Femur (tissue), 1 donor: ENCODE data around the gene PKD1.
"Not testable (repeated sequence)": the region's sequence is repeated elsewhere in the genome, so short reads cannot be mapped to it uniquely, and the experiment has no call there.

Experiments
- DNase-seq: peaks from one replicate; pipeline ENCODE4 v3.0.0-alpha.2; 2017

PKD1 gene

DNA sequence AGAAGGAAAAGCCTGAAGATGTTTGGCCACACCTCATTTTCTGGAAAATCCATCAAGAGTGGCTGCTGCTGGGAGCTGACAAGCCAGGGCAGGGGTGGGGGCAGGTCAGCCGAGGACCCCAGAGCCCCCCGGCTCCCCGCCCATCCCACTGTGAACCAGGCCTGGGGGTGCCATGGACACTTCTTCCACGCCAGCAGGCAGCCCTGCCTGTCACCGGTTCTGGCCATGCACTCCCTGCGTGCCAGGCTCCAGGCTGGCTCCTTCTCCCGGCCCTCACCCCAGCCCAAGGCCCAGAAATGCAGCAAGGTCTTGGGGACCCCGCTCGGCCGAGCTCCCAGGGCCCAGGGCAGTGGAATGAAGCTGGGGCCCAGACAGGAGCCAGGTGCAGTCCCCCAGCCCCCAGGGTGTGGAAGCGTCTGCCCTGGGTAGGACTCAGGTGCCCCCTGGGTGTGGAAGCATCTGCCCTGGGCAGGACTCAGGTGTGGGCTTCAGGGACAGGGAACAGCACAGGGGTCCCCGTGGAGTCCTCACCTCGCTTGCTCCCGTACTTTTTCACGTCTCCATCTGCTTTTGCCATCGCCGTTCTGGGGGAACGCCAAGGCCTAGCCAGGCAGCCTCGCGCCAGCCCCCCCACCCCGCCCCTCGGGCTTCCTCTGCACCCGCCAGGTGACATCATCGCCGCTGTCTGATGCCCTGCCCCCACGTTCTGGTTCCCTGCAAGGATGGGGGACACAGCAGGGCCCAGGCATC, 12.6 kb downstream of the PKD1 start:
- DNase-seq = not testable (repeated sequence)

DNA sequence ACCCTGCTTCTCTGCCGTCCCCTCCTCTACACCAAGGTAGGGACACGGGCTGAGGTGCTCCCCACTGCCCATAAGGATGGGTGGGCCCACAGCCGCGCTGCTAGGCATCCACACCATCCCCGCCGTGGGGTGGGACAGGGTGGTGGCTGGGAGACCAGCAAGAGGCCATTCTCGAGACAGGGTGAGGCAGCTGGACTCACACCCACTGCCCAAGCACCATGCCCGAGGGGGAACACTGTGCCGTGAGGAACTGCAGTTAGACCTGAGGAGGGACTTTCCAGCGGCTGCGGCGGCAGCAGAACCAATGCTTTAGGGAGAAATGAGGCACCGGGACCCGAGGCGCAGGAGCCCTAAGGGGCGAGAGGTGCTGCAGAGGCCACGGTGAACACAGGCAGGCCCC, 13.3 kb downstream of the PKD1 start:
- DNase-seq = no peak

DNA sequence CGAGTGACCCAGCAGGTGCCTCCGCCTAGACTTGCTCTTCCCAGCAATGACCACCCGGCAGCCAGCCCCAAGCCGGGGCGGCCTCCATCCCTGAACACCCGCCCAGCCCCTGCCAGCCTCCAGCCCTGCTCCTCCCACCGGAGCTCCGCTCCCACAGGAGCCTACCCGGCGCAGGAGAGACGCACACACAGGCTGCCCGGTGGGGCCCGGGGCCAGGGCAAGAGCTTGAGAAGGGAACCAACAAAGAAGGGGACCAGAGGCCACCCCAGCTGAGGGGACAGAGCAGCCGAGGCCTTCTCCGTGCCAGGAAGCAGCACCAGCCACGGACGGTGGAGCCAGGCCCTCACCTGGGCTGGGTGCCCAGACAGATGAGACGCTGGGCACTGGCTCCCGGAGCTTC, 13.8 kb downstream of the PKD1 start:
- peak; percentile 53 for DNase-seq

DNA sequence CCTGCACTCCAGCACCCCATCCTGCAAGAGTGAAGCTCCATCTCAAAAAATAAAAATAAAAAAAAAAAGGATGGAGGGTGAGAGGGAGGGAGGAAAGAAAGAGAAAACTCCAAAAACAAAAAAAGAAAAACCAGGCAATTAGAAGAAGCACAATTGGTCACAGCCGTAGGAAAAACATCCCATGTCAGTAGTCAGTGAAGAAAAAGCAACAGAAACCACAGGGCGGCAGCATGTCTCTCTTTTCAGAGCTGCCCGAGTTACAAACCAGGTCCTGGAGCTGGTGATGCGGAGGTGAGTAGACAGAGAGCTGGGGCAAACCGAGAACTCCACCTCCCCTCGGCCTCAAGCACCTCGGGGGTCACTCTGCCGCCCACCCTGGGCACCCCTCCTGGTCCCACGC, 14.4 kb downstream of the PKD1 start:
- peak; percentile 71 for DNase-seq

DNA sequence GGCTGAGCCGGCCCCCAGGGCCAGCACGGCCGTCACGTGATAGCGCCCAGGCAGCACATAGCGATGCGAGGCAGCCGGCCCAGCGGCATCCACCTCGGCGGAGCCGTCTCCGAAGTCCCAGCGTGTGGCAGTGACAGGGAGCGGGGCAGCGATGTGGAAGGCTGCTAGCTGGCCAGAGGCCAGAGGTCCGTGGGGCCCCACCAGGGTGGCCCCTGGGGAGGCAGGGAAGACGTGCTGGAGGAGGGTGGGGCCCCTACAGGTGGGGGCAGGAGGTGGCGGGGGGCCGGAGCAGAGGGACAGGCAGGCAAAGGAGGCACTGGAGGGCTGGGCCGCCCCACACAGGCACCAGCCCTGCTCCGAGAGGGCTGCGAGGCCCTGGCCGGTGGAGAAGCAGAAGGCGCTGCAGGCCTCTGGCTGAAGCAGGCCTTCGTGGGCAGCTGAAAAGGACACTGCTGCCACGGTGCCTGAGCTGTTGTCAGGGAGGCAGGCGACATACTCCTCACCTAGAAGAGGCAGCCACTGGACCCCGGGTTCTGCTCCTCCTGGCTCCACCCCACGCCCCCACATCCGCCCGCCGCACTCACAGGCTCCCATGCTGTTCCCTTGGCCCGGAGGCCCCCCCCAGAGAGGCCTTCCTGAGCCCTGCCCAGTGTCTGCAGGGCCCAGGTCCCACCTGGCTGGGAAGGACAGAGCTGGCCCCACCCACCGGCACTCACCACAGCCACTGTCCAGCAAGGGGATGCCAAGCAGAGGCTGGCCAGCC, 17.6 kb downstream of the PKD1 start:
- DNase-seq = not testable (repeated sequence)

DNA sequence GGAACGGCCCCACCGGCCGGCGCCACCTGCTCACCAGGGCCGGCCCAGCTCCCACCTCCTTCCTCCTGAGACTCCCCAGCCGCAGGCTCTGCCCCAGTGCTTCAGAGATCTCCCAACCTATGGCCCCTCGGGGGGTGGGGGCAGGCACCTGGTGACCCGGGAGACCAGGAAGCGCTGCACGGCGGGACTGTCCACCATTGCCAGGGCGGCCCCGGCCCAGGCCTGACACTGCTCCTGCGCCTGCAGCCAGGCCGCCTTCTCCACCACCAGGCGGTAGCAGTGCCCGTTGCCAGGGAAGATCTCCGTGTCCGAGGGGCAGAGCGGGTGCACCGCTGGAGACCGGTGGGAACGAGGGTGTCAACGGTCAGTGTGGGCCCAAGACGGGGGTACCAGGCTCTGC, 18.4 kb downstream of the PKD1 start:
- not testable (repeated sequence) for DNase-seq

DNA sequence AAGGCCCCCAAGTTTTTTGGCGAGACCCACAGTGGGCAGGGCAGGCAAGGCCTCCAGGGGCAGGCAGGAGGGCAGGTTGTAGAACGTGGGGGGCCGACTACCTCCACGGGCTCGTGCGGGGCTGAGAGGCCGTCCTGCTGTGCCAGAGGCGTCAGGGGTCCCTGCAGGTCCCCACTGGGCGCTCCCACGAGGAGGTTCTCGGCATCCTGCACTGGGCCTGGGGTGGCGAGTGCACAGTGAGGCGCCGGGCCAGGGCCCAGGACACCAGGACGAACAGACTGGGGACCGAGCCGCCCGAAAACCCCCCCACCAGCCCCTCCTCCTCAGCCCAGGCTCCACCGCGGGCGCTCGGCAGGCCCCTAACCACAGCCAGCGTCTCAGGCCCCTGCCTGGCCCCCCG, 19.3 kb downstream of the PKD1 start:
- DNase-seq = not testable (repeated sequence)

DNA sequence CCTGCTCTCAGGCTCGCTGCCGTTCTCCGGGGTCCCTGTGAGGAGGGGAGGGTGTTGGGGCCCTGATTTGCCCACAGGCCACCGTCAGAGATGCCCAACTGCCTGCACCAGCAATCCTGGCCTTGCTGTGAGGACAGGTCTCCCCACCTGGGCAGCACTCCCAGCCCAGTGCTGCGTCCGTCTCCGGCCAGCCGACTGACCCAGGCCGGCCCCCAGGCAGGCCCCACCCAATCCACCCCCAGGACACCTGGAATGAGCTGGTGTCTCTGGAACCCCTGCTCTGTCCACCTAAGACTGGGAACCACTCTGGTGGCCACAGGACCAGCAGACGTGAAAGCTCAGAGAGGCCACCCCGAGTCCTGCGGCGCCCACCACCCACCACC, 20.1 kb downstream of the PKD1 start:
- DNase-seq = no peak

DNA sequence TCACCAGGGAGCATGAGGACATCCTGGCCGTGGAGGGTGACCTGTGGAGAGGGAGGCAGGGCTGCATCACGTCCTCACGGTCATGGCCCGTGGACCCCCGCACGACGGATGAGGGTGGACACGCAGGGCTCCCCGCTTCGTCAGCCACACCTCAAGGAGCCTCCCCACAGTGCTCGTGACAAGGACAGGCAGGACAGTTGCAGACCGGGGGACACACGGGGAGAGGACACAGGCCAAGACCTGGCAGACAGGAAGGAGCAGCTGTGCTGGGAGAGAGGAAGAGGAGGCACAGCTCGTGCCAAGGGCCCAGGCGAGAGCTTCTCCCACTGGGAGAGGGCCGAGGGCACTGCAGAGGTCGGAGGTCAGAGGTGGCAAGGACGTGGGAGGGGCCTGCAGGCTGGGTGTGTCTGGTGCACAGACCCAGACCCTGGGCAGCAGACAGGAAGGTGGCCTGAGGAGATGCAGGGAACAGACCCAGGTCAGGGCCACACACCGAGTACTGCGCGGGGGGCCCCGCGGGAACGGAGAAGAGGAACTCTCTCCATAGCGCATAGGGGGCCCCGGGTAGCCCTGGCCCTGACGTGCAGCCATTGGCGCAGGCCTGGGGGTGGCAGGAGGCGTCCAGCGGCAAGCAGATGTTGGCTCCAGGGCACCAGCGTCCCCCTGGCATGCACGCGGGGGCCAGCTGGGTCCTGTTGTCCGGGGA, 20.7 kb downstream of the PKD1 start:
- not testable (repeated sequence) for DNase-seq

DNA sequence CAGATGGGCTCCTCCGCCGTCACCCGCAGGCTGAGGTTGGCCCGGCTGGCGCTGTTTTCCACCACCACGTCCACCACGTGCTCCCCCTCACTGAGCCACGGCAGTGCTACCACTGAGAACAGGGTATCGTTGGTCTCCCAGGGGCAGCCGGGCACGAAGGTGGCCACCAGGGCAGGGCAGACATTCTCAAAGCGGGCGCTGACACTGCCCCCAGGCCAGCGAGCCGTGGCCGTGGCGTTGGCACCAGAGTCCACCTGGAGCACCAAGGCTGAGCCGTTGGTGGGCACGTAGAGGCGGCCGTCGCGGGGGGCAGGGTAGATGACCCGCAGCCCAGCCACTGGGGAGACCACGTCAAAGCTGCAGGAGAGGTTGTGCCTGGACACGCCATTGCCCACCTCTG, 21.5 kb downstream of the PKD1 start:
- not testable (repeated sequence) for DNase-seq

DNA sequence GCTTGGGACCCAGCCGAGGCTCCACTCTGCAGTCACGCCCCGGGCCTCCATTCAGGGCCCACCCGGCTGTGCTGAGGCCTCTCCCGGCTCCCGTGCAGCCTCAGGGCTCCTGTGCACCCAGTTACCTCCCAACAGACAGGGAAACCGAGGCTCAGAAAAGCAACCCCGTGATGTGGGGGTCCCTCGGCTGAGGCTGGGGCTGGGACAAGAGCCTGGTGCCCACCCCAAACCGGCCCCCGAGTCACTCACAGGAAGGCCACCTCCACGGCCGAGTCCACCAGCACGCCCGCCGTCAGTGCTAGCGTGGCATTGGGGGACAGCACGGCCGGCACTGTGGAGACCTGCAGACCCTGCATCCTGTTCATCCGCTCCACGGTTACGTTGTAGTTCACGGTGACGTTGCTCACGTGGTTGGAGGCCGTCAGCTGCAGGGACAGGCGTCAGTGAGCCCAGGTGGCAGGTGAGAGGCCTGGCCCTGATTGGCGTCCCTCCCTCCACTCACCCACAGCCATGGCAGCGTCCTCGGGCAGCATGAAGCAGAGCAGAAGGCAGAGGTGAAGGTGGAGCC, 23.1 kb downstream of the PKD1 start:
- DNase-seq = not testable (repeated sequence)

DNA sequence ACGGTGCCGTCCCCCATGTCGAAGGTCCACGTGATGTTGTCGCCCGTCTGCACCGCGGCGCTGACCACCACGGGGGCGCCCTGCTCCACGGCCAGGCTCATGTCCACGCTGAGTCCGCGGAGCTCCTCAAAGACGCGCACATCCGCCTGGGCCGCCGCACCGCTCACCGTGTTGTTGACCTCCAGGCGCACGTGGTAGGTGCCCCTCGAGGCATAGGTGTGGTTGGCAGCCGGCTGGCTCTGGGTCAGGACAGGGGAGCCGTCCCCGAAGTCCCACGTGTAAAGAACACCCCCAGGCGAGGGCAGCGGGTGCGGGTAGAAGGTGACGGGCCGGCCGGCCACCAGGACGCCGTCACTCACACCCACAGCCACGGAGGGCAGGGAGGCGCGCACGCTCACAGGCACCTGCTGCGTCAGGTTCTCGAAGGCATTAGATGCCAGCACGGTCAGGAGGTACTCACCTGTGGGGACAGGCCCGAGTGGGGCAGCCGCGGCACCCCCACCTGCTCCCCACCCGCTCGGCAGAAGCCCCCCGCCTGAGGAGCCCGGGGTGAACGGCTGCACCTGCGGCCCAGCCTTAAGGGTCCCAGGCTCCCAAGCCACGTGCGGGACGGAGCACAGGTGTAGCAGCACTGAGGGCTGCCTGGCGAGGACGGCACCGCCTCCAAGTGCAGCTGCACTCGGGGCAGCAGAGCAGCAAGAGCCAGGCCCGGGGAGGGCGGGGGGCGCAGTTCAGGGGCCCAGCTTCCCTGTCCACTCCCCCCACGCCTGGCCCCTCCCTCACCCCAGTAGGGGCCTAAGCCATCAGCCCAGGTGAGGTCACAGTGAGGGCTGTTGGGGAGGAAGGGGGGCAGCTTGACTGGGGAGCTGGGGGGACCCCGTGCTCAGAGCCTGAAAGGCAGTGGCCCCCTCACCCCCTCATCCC, 24.0 kb downstream of the PKD1 start:
- DNase-seq = not testable (repeated sequence)

DNA sequence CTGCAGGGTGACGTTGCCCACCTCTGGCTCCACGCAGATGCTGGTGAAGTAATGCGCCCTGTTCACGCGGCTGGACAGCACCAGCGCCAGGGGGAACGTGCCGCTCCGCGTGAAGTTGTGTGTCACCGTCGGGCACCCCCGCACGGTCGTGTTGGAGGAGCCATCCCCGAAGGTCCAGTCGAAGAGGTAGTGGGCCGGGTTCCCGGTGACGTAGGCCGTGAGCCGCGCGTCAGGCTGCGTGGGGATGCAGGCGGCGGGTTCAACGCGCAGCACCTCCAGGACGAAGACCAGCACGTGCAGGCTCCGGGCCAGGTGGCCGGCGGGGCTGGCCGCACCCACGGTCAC, 24.7 kb downstream of the PKD1 start:
- not testable (repeated sequence) for DNase-seq

DNA sequence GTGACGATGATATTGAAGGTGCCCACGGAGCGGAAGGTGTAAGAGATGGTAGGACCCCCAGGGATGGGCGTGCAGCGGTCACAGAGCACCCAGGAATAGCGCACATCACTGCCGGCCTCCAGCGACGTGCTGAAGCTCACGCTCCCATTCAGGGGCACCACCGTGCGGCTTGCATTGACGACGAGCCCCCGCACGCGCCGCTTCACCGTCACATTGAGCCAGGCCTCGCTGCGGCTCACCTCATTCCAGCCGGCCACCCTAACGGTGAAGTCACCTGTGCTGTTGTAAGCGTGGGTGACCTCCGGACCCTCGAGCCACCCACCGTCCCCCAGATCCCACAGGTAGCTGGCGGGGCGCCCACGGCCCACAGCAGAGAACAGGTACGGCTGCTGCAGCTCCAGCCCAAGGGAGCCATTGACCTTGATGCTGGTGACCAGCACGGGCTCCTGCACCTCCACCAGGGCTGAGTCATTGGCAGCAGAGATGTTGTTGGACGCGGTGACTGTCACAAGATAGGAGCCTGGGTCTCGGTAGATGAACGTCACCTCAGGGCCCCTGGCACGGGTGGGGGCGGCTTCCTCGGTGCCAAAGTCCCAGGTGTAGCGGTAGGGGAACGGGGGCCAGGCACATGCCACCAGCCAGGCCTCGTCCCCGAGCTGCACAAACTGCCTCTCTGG, 25.2 kb downstream of the PKD1 start:
- DNase-seq = not testable (repeated sequence)

DNA sequence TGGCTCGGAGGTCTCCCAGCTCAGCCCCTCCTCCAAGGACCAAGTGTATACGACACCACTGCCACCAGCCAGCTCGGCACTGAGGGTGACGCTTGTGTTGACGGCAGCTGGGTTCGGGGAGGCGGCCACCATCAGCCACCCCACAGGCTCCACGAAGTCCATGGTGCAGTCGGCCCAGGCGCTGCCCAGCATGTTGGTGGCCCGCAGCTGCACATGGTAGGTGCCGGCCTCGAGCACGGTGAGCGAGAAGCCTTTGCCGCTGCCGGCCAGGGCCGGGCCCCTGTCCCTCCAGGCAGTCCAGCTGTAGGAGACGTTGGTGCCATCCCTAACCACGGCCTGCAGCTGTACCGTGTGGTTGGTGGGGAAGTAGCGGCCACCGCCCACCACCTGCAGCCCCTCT, 25.8 kb downstream of the PKD1 start:
- DNase-seq = not testable (repeated sequence)

DNA sequence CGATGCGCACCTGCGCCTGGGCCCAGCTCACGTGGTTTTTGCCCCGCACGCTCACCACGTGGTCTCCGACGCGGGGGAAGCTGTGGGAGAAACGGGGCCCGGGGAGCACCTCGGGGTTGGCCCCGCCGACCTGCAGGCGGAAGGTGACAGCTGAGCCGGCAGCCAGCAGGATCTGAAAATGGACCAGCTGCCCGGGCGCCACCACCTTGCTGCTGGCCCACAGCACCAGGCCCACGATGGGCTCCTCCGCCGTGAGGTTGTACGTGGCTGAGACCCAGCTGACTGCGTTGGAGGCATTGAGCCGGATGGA, 26.5 kb downstream of the PKD1 start:
- not testable (repeated sequence) for DNase-seq

DNA sequence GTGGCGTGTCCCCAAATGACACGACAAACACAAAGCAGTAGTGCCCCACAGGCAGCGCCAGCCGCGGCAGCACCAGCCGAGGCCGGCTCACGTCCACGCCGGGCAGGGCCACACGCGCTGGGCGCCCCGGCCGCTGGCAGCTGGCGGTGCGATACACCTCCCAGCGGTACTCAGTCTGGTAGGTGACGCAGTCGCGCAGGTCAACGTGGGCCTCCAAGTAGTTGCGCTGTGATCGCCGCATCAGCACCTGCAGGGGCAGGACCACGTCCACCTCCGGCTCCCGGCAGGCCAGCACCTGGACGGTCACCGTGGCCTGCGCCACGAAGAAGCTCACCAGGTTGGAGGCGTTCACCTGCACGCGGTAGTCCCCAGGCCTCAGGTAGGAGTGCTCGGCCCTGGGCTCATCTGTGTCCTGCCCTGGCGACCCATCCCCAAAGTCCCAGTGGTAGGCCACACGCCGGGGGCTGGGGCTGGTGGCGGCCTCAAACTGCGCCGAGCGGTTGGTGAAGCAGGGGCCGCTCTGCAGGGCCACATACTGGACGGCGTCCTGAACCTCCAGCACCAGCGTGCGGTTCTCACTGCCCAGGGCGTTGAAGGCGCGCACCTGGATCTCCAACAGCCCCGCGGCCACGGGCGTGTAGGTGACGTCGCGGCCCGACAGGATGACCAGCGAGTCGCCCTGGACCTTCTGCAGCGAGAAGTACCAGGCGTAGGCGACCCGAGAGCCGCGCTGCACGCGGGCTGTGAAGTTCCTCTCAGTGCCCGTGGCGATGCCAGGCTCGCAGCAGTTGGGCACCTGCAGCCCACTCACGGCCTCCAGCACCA, 27.0 kb downstream of the PKD1 start:
- DNase-seq = not testable (repeated sequence)

DNA sequence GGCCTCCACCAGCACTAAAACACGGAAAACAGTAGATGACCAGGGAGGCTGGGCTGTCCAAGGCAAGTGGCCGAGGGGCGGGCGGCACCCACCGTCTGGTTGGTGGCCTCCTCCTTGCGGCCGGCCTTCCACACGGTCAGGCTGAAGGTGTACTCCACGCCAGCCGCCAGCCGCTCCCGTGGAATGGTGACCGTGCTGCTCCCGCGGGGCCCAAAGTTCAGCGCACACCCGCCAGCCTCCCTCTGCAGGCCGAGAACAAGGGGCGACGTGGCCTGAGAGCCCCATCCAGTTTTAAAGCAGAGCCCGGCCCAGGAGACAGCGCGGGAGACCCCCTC, 27.9 kb downstream of the PKD1 start:
- DNase-seq = not testable (repeated sequence)

DNA sequence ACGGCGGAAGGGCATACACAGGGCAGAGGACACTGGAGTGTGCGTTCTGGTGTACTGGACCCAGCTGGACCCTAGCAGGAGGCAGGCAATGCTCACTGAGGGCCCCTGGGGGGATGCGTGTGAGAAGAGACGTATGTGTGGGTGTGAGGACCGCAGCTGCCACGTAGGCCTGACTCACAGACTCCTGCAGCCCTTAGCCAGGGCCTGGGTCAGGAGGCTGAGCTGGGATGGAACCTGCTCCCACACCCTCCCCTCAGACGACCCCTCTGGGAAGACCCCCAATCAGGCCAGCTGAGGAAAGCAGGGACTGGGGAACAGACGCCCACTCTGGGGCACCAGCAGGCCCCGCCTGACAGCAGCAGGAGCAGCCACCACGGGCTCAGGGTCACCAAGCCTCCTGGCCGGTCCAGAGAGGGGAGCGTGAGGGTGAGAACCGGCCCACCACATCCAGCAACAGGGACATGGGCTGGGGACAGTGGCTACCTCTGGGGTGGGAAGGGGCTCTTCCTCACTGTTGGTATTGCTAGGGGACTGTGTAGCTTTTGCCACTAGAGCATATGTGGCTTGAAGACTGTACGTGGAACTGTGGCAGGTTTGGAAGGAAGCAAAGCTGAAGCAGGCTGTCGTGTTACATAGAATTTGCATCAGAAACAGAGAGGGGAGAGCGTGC, 28.4 kb downstream of the PKD1 start:
- not testable (repeated sequence) for DNase-seq

DNA sequence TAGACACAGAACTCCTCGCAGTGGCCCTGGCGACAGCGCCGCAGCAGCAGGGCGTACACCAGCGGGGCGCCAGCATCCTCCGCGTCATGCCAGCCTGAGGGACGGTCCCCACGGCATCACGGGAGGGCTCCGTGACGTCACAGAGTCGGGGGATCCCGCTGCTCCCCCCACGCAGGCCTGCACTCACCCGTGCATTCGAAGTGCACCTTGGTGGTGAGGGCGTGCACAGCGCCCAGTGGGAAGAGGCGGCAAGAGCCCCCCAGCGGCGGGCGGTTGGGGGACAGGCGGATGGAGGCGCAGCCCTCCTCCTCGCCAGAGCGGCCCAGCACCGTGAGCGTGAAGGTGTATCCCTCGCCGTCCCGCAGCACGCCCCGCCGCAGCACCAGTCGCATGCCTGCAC, 29.5 kb downstream of the PKD1 start:
- DNase-seq = not testable (repeated sequence)
